HFFc6 (cell line): Measurements from ENCODE around the gene NEURL4. TPM values are rescaled to one million over a fixed set of nuclear protein-coding genes. Genes with fewer than 3 reads are reported as not detected.

Experiments used
- DNase-seq: peaks from one replicate; pipeline ENCODE4 v3.0.0-alpha.2; 2018
- H3K27ac Mint-ChIP-seq: 2 replicates; pipeline ENCODE4 v1.8.0; 2020; ENCODE audit warnings: mild to moderate bottlenecking, mixed read lengths
- H3K27me3 Mint-ChIP-seq: 2 replicates; pipeline ENCODE4 v1.8.0; 2021; ENCODE audit warnings: mild to moderate bottlenecking, moderate library complexity, mixed read lengths; ENCODE audit not compliant: insufficient read depth
- H3K36me3 Mint-ChIP-seq: 2 replicates; pipeline ENCODE4 v1.8.0; 2021; ENCODE audit warnings: low read depth, mixed read lengths
- H3K4me1 Mint-ChIP-seq: 2 replicates; pipeline ENCODE4 v1.8.0; 2020; ENCODE audit warnings: low read depth, mixed read lengths
- H3K4me3 Mint-ChIP-seq: 2 replicates; pipeline ENCODE4 v1.8.0; 2020; ENCODE audit warnings: mild to moderate bottlenecking, moderate library complexity, mixed read lengths
- H3K9me3 Mint-ChIP-seq: 2 replicates; pipeline ENCODE4 v1.8.0; 2020; ENCODE audit warnings: mild to moderate bottlenecking, mixed read lengths
- total RNA-seq, 6 experiments: library from RNA; stranded (reverse); fragmentation: NEBNext Ultra II Directional; extraction: Animal tissue kit (Norgen Biotek cat#: 25700); gene quantifications; 2 replicates in 1 of 6; 3 replicates in 5 of 6; pipeline ENCODE4 v1.2.3, GENCODE V29; 2021
- TF ChIP-seq, protein P1 (sequence below): fragments of 200-600 bp; sonication (generic); IDR thresholded peaks from 2 replicates; pipeline ENCODE4 v1.5.0; 2021; ENCODE audit warnings: antibody characterized with exemption, mild to moderate bottlenecking

NEURL4 gene
- total RNA-seq, 6 experiments from 2014 or later = 18.7 to 24.6 (median 20.4) TPM

DNA sequence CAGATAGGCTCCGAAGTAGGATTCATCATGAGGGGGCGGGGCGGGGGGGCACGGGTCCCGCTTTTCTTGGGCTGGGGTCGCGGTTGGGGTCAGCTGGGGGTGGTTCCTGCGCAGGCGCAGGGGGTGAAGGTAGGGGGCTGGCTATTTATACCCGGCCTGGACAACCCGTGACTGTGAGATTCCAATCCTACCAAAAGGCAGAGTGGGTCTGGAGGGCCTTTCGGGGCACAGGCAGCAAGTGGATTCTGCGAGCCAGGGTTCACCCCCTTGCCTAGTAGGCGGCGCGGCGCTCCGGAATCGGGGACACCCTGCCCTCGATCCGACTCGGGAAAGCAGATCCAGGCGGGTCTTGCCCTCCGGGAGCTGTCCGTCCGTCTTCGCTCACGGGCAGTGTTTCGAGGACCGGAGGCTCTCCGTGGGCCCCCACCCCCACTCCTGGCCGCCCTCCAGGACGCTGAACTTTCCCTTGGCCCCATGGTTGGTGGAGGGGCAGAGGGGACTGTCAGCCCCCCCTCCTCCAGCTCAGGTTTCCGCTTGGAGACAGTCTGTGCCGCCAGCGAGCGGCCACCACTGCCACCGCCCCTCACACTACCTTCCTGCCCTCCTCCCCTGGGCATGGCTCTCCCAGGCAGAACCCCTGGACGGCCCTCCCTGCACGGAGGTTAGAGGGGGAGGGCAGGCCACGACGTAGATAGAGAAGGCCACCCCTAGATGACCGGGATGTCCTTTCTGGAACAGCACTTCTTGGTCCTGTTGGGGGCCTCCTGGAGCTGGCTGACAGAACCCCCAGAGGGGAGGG, 47.0 kb downstream of the NEURL4 start:
- Mint-ChIP-seq H3K27me3 (peaks cover 27% of the 10 kb centered on the region), H3K27ac (no peak overlapping the region), H3K9me3 (no peaks in the 10 kb centered on the region), H3K4me3 (peak overlapping the region; percentile 90), H3K4me1 (no peaks in the 10 kb centered on the region; the same call in 1 of the 2 replicates), H3K36me3 (no peaks in the 10 kb centered on the region)
- DNase-seq = no peak
- TF ChIP-seq, protein P1, sequence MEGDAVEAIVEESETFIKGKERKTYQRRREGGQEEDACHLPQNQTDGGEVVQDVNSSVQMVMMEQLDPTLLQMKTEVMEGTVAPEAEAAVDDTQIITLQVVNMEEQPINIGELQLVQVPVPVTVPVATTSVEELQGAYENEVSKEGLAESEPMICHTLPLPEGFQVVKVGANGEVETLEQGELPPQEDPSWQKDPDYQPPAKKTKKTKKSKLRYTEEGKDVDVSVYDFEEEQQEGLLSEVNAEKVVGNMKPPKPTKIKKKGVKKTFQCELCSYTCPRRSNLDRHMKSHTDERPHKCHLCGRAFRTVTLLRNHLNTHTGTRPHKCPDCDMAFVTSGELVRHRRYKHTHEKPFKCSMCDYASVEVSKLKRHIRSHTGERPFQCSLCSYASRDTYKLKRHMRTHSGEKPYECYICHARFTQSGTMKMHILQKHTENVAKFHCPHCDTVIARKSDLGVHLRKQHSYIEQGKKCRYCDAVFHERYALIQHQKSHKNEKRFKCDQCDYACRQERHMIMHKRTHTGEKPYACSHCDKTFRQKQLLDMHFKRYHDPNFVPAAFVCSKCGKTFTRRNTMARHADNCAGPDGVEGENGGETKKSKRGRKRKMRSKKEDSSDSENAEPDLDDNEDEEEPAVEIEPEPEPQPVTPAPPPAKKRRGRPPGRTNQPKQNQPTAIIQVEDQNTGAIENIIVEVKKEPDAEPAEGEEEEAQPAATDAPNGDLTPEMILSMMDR = no peak

- Mint-ChIP-seq H3K27me3 (peaks cover 25% of the 10 kb centered on the region), H3K4me1 (no peaks in the 10 kb centered on the region; the same call in 1 of the 2 replicates), H3K27ac (peak within 1 kb of the TSS; percentile 86), H3K4me3 (peak within 1 kb of the TSS; percentile 90), H3K9me3 (no peaks in the 10 kb centered on the region), H3K36me3 (no peaks in the 10 kb centered on the region)
- peak; percentile 90 for DNase-seq
- TF ChIP-seq, protein P1 = no peak
These were observed 47.8 kb downstream of the NEURL4 start, which contains the start of gene SLC2A4 for GRCh38 chr17:7281074-7281952. Gene SLC2A4 (plus strand): TSS chr17:7281718. CDS start chr17:7281935, 217 bp downstream.

GRCh38 chr17:7280519-7281073, 48.5 kb downstream of the NEURL4 start:
- Mint-ChIP-seq H3K4me1 (no peaks in the 10 kb centered on the region; the same call in 1 of the 2 replicates), H3K9me3 (no peaks in the 10 kb centered on the region), H3K4me3 (peak overlapping the region; percentile 90), H3K36me3 (no peaks in the 10 kb centered on the region), H3K27me3 (peaks cover 18% of the 10 kb centered on the region), H3K27ac (peak overlapping the region; percentile 86)
- peak; percentile 72 for DNase-seq
- TF ChIP-seq, protein P1 = peak; percentile 96

DNA sequence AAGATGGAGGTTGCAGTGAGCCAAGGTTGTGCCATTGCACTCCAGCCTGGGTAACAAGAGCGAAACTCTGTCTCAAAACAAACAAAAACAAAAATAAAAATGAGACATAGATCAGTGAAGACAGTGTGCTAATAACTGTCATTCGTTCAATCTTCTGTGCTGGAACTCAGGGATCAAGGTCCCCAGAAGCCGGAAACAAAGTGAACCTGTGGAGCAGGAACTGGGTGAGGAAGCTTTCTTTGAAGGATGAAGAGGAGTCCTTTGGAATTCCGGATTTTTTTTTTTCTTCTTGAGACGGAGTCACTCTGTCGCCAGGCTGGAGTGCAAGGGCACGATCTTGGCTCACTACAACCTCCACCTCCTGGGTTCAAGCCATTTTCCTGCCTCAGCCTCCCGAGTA, 49.7 kb downstream of the NEURL4 start:
- no peaks in the 10 kb centered on the region; the same call in 1 of the 2 replicates for H3K4me1 Mint-ChIP-seq
- DNase-seq = no peak
- peaks cover 9% of the 10 kb centered on the region for H3K27me3 Mint-ChIP-seq
- no peaks in the 10 kb centered on the region for H3K9me3 Mint-ChIP-seq
- TF ChIP-seq, protein P1 = no peak
- H3K27ac Mint-ChIP-seq = no peak overlapping the region
- no peak overlapping the region for H3K4me3 Mint-ChIP-seq
- no peaks in the 10 kb centered on the region for H3K36me3 Mint-ChIP-seq

DNA sequence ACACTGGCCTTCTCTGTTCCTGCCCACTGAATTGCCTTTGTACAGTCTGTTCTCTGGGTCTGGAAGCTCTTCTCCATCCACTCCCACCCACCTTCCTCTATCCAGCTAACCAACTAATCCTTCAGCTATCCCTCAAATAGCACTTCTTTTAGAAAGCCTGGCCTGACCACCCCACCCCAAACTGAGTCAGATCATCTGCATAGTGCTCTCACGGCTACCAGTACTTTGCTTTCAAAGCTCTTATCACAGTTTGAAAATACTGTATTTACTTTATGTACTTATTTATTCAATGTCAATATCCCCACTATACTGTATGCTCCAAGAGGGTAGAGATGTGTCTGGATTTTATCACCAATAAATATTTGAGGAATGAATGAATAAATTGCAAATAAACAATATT, 62.4 kb downstream of the NEURL4 start:
- TF ChIP-seq, protein P1 = no peak
- Mint-ChIP-seq H3K36me3 (peaks cover 5% of the 10 kb centered on the region), H3K27ac (peak overlapping the region; percentile 86), H3K4me1 (peaks cover 38% of the 10 kb centered on the region), H3K9me3 (peaks cover 4% of the 10 kb centered on the region), H3K4me3 (peak overlapping the region; percentile 45; the same call in 1 of the 2 replicates), H3K27me3 (peaks cover 12% of the 10 kb centered on the region)
- peak; percentile 8 for DNase-seq
